Measurements from ENCODE around the gene MORC4.
"Not testable (repeated sequence)": the region's sequence is repeated elsewhere in the genome, so short reads cannot be mapped to it uniquely, and the experiment has no call there.

MORC4 gene

GRCh38 chrX:107000013-107000515, at the start of gene MORC4:
MORC4 (minus strand) TSS chrX:107000212; CDS start chrX:106999969, 243 bp downstream.
- FAIRE-seq, result no peak

DNA sequence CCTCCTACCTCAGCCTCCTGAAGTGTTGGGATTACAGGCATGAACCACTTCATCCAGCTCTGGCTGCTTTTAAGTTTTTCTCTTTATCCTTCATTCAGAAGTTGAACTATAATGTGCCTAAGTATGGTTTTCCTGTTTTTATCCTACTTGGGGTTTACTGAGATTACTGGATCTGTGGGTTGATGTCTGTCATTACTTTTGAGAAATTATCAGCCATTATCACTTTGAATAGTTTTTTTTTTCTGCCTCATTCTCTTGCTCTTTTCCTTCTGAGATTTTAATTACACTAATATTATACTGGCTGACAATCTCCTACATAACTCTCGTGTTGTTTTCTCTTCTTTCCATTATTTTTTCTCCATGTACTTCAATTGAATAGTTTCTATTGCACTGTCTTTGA, 47.6 kb upstream of the MORC4 start:
- FAIRE-seq, result peak; percentile 14

GRCh38 chrX:107029752-107030151, 29.7 kb upstream of the MORC4 start:
- FAIRE-seq, result no peak

GRCh38 chrX:107025545-107025944, 25.5 kb upstream of the MORC4 start:
- FAIRE-seq, result peak; percentile 31

GRCh38 chrX:107014936-107015335, 14.9 kb upstream of the MORC4 start:
- FAIRE-seq, result peak; percentile 18

DNA sequence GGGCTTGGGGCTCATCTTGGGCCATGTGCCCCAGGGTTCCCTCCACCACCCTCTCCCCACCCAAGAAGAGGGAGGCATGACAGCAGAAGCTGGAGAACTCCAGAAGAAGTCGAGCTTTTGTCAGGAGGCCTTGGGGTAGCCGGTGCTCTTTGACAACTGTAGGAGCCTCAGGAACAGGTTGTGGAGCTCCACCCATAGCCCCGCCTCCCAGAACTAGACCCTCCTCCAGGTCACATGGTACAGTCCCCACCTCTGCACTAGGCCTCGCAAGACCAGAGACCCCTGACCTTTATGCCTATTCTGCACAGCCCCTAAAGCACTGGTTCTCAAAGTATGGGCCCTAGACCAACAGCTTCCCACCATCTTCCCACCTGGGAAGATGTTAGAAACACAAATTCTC, 8.0 kb upstream of the MORC4 start:
- FAIRE-seq, result no peak

DNA sequence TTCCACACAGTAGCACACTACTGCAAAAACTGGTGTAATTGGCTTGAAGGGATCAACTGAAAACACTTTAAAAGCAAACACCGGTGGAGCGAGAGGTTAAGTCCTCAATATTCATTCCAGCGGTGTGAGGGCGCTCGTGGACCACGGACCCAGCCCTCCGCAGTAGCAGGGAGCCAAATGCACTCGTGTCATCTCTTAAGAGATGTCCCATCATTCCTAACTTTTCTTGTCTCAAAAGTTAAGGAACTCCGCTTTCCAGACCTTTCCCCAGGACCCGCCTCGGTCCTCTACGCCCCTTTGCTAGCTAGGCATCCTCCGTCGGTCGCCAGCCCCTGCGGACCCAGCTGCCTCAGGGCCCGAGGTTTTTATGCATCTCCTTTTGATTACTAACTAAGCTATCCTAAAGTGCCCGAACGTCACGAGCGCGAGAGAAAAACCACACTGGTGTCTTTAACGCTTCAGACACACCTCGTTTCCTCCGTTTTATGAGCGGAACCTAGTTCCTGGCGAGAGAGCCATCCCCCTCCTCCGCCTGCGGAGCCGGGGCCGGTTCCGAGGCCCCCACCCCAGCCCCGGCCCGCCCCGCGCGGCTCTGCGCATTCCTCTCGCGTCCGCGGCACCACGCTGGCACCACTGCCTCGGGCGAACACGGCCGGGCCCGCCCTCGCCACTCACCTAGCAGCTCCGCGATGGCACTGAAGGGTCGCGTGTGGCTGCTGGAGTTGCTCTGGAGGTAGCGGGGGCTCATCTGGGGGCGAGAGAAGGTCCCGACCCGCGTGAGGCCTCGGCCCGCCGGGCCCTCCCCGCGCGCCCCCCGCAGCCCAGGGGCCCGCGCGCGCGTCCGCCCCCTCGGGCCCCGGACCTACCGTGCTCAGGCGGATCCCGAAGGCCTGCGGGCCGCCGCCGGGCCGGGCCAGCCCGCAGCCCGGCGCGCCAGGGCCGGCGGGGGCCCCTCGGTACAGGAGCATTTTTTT, 723 bp downstream of the MORC4 start:
- FAIRE-seq, result no peak

GRCh38 chrX:106997611-106998010, 2.4 kb downstream of the MORC4 start:
- no peak for FAIRE-seq

DNA sequence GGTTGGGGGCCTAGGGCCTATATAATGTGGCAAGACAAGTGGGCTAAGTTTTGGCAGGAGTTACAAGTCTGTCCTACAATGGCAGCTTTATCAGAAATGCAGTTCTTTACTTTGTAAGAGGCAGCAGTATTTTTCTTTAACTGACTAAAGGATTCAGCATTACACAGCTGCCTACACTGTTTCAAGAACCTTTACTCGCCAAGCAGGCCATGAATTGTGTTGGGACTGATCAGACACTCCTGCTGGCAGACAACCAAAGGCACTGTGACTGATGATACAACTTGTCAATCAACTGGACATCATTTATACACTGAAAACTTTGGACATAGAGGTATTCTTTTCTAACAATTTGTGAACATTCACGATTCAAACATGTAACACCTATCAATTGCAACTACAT, 4.3 kb downstream of the MORC4 start:
- no peak for FAIRE-seq

- FAIRE-seq, result no peak
Observed at GRCh38 chrX:106987488-106987887, 12.5 kb downstream of the MORC4 start.

DNA sequence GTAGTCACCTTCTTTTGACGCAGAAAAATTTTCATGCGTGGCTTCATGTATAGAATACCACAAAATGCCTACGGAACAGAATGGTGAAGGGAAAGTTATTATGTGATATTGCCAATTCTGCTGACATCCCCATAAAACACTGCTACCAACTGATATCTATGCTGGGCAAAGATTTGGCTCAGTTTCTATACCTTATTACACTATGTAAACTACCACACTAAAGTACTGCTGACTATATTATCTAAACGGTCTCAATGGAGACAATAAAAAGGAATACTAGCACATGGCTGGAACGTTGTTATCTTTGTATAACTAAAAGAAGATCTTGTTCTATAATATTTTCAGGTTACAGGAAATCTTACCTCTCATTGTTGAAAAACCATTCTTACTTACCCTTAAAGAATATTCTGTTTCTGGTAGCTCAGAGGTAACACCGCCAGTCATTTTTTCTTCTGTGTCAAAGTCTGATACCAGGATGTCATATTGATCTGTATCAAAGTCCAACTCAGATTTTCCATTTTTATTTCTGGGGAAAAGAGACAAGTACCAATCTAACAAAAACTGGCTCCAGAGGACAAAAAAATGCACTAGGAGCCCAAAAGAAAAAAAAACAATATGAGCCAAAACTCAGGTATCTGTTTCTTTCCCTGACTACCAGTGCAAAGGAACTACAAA, 18.9 kb downstream of the MORC4 start:
- peak; percentile 75 for FAIRE-seq

DNA sequence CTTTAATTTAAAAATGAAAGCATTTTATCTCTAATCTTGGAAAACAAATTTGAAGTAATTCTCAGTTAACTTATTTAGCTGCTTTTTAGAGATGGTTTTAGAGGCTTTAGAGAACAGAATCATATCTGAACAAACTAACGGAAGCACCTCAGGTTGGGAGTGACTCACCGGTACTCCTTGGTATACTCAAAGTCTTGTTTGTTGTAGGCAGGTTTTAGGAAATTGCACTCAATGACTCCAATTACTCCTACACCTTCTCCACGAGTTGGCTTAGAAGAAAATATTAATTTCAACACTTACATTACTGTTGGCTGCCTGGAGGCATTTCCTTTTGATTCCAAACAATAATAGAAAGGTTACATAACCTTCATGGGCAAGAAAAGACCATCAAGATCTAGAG, 23.6 kb downstream of the MORC4 start:
- FAIRE-seq, result no peak

DNA sequence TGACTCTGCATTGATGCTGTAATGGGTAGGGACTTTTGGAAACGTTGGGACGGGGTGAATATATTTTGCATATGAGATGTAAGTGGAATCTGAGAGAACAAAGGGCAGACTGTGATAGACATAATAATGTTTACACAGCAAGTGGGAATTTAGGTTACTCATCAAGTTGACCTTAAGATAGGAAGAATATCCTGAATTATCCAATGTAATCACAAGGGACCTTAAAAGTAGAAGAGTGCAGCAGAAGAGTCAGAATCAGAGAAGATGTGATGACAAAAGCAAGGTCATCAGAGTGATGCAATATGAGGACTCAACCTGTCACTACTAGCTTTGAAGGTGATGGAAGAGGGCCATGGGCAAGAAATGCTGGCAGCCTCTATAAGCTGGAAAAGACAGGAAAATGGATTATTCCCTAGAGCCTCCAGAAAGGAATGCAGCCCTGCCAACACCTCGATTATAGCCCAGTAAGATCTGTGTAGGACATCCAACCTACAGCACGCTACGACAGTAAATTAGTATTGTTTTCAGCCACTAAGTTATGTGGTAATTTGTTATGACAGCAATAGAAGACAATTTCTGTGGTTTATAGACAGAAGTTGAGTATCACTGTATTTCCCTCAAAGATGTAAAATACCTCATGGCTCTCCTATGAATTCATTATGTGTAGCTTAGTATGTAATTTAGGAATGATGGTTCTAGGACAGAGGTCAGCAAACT, 26.4 kb downstream of the MORC4 start:
- FAIRE-seq, result no peak

DNA sequence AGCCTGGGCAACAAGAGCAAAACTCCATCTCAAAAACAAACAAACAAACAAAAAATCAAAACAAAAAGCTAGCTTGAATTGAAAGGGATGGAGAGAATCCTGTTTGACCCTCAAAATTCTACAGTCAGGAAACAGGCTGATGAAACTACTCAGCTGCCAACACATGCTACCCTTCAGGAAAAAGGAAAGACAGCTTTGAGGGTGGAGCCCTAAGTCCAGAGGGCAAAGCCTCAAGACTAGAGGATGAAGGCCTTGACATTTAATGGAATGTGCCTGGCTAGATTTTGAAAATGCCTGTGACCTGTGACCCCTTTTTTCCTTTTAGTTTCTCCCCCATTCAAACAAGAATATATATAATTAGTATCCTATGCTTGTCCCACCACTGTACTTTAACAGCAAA, 27.1 kb downstream of the MORC4 start:
- FAIRE-seq, result no peak

DNA sequence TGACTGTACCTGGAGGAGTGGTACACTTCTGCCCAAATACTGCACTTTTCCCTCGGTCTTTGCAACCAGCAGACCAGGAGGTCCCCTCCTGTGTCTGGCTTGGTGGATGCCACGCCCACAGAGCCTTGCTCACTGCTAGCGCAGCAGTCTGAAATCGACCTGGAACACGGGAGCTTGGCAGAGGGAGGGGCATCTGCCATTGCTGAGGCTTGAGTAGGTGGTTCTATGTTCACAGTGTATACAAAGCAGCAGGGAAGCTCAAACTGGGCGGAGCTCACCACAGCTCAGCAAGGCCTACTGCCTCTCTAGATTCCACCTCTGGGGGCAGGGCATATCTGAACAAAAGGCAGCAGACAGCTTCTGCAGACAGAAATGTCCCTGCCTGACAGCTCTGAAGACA, 33.5 kb downstream of the MORC4 start:
- FAIRE-seq, result not testable (repeated sequence)

GRCh38 chrX:106964290-106964689, 35.7 kb downstream of the MORC4 start:
- FAIRE-seq, result no peak

- FAIRE-seq, result no peak
Observed at GRCh38 chrX:106963111-106963510, 36.9 kb downstream of the MORC4 start.

DNA sequence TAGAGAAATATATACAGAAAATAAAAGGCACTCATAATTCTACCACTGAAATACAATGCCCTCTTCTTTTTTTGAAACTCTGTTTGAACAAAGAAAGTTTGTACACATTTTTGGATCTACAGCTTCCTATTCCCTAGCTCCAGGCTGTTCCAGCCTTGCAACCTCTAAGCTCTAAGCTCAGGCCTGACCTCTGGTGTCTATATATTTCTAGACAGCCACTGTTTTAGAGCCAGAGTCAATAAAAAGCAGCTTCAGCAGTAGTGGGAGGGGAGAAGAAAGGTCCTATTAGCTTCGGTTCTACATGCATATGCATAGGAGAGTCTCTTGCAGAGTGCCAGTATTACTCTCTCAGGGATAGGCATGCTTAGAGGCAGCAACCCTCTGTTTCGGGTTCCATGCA, 40.1 kb downstream of the MORC4 start:
- FAIRE-seq, result no peak

GRCh38 chrX:106957856-106958255, 42.2 kb downstream of the MORC4 start:
- FAIRE-seq, result no peak

DNA sequence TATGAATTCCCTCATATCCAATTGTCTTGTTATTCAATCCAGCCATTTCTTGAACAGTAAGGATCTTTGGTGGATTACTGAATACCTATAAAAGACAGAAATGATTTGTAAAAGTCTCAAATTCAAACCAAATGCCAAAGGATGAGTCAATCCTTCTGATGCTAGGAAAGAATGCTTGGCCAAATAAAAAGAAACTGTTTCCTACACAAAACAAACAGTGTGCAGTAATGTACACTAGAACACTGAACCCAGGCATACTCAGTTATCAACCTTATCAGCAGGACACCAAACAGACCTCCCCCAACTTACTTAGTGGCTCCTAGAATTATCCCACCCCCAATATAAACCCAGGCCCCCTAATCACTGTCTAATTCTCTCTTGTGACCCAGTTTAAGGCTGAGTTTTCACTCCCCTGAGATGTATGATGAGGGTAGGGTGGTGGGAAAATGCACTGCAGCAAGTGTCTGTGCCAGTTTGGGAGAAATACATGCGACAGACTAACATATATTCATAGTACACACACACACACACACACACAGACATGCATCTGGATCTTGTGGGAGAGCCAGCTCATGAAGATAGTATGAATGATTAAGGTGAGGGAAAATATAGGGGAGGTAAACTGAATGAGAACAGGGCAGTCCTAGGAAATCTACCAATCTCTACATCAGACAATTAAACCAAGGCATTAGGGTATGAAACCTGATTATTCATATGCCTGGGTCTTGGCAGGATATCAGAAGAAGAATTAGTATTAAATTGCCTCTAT, 44.8 kb downstream of the MORC4 start:
- FAIRE-seq, result no peak

DNA sequence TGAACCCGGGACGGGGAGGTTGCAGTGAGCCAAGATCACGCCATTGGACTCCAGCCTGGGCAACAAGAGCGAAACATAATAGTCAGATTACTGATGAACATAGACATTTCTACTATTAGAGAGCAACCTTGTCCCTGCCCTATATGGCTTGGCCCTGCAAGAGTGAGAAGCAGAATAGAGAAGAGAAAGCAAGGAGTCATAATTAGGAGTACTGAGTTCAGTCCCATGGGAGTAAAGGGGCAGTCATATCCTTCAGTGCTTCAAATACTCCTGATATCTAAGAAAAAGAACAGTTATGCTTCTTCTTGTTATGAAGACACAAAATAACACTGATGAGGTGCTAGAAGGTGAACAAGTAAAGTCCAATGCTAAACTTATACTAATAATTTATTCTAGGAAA, 46.0 kb downstream of the MORC4 start:
- FAIRE-seq, result no peak

- FAIRE-seq, result no peak
Observed at GRCh38 chrX:106952988-106953387, 47.0 kb downstream of the MORC4 start.

Data from colon (tissue), 2 donors.